K562 (cell line): ENCODE measurements around the gene UROD. TPM values are rescaled to one million over a fixed set of nuclear protein-coding genes. Genes with fewer than 3 reads are reported as not detected.

ENCODE experiments used
- HBP1 ChIP-seq: fragments of 450-650 bp; formaldehyde crosslinking; IDR thresholded peaks from 2 replicates; pipeline ENCODE4 v1.4.0; 2022; ENCODE audit warnings: missing genetic modification characterization
- HDAC6 ChIP-seq: IDR thresholded peaks from 2 replicates; pipeline ENCODE4 v1.6.1; 2012; ENCODE audit warnings: low read depth, mild to moderate bottlenecking, control low read depth, inconsistent platforms, low read length, moderate library complexity
- KLF13 ChIP-seq: fragments of 450-650 bp; IDR thresholded peaks from 2 replicates; pipeline ENCODE4 v1.6.1; 2016; ENCODE audit warnings: missing genetic modification characterization, low read depth, mild to moderate bottlenecking, missing compliant biosample characterization, moderate library complexity, borderline replicate concordance
- NONO ChIP-seq, 2 experiments: fragments of 200-400 bp in 1 of 2; fragments of 450-650 bp in 1 of 2; formaldehyde crosslinking in 1 of 2; IDR thresholded peaks; 2 replicates each; pipeline ENCODE4 v1.6.1; 2017; ENCODE audit warnings: low read depth in 2 of 2, mild to moderate bottlenecking in 2 of 2, moderate library complexity in 2 of 2, low read length in 1 of 2
- POLR2AphosphoS2 ChIP-seq: IDR thresholded peaks from 2 replicates; pipeline ENCODE4 v1.6.1; 2012; ENCODE audit warnings: low read length, improper control_type of control experiment
- POLR3A ChIP-seq: IDR thresholded peaks from 2 replicates; pipeline ENCODE4 v1.6.1; 2011; ENCODE audit warnings: borderline replicate concordance, mild to moderate bottlenecking, moderate library complexity; ENCODE audit not compliant: insufficient read length, insufficient read depth; ENCODE audit errors: extremely low read depth
- PRMT5 ChIP-seq: sonication (generic); formaldehyde crosslinking; IDR thresholded peaks from 2 replicates; pipeline ENCODE4 v1.5.0; 2020; ENCODE audit warnings: missing genetic modification reagents
- SAP30 ChIP-seq: fragments of 200-600 bp; sonication (generic); IDR thresholded peaks from 2 replicates; pipeline ENCODE4 v1.6.1; 2012; ENCODE audit warnings: borderline replicate concordance, low read depth, mild to moderate bottlenecking, moderate library complexity, low read length, control low read depth, inconsistent platforms; ENCODE audit not compliant: insufficient read depth, poor library complexity, severe bottlenecking
- STAT5A ChIP-seq: IDR thresholded peaks from 2 replicates; pipeline ENCODE4 v1.6.1; 2012; ENCODE audit warnings: low read length, inconsistent platforms, borderline replicate concordance
- TCF3 ChIP-seq: sonication (generic); formaldehyde crosslinking; IDR thresholded peaks from 2 replicates; pipeline ENCODE4 v1.4.0; 2020; ENCODE audit warnings: mild to moderate bottlenecking, missing genetic modification reagents
- TSC22D4 ChIP-seq: fragments of 450-650 bp; IDR thresholded peaks from 2 replicates; pipeline ENCODE4 v1.6.1; 2016; ENCODE audit warnings: missing genetic modification characterization, missing biosample characterization, control low read depth
- ZNF24 ChIP-seq: fragments of 450-650 bp; IDR thresholded peaks from 2 replicates; pipeline ENCODE4 v1.6.1; 2016
- ZNF253 ChIP-seq: fragments of 250-450 bp; sonication (Bioruptor Pico); conservative IDR thresholded peaks from 2 replicates; pipeline ENCODE4 v1.6.1; 2021; ENCODE audit warnings: mild to moderate bottlenecking
- ZNF407 ChIP-seq: fragments of 450-650 bp; IDR thresholded peaks from 2 replicates; pipeline ENCODE4 v1.6.1; 2016; ENCODE audit warnings: low read depth
- polyA plus RNA-seq, 8 experiments: library from polyadenylated mRNA; depleted of rRNA in 4 of 8; stranded (reverse) in 5 of 8; unstranded in 3 of 8; fragments of >200 nt; fragmentation: Nextera tagmentation in 2 of 8; fragmentation: Illumina TruSeq in 1 of 8; extraction: Ambion mirVana in 2 of 8; extraction: Trizol in 1 of 8; gene quantifications; 2 replicates each; pipeline versions ENCODE4 v1.2.1 to v1.2.3, GENCODE V29; 2011 to 2014; ENCODE audit warnings: inconsistent platforms in 1 of 8, missing spikeins in 1 of 8
- total RNA-seq, 7 experiments: library from RNA; depleted of rRNA in 6 of 7; stranded (reverse); fragments of >200 nt in 6 of 7; fragmentation: Illumina TruSeq in 2 of 7; extraction: Trizol in 2 of 7; gene quantifications; 2 replicates each; pipeline versions ENCODE4 v1.2.1 to v1.2.3, GENCODE V29; 2011 to 2021; ENCODE audit warnings: low replicate concordance in 1 of 7
- TF ChIP-seq, protein P1 (sequence below): fragments of 450-650 bp; IDR thresholded peaks from 2 replicates; pipeline ENCODE4 v1.6.1; 2016; ENCODE audit warnings: borderline replicate concordance

Gene UROD
- total and polyA plus RNA-seq, 9 of the 15 experiments (the other 6 are each of a cell fraction or from before 2014, with no cell fraction given) = 533 to 2,933 (median 1,100) TPM

GRCh38 chr1:45014321-45015028 is 2.4 kb downstream of the UROD start (continued):
- TF ChIP-seq SAP30 = no peak
- peak; percentile 63; the same call in 1 of the 2 replicates for TF ChIP-seq POLR2AphosphoS2
- TF ChIP-seq NONO (IDR thresholded peaks at IDR 0.05; ENCODE audit: low read depth in 2 of 2, low read length in 1 of 2) = no peak; a peak in 1 of 4 replicates
- TF ChIP-seq TSC22D4 (tag) = no peak
- no peak for TF ChIP-seq PRMT5 (CRISPR knock-in tag)
- no peak for TF ChIP-seq POLR3A
- TF ChIP-seq HBP1 (CRISPR knock-in tag) = no peak
- TF ChIP-seq KLF13 (tag) = no peak
- TF ChIP-seq, protein P1, sequence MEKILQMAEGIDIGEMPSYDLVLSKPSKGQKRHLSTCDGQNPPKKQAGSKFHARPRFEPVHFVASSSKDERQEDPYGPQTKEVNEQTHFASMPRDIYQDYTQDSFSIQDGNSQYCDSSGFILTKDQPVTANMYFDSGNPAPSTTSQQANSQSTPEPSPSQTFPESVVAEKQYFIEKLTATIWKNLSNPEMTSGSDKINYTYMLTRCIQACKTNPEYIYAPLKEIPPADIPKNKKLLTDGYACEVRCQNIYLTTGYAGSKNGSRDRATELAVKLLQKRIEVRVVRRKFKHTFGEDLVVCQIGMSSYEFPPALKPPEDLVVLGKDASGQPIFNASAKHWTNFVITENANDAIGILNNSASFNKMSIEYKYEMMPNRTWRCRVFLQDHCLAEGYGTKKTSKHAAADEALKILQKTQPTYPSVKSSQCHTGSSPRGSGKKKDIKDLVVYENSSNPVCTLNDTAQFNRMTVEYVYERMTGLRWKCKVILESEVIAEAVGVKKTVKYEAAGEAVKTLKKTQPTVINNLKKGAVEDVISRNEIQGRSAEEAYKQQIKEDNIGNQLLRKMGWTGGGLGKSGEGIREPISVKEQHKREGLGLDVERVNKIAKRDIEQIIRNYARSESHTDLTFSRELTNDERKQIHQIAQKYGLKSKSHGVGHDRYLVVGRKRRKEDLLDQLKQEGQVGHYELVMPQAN = no peak; the same call in 1 of the 2 replicates
- no peak for TF ChIP-seq ZNF24
- TF ChIP-seq ZNF407 = no peak
- no peak for TF ChIP-seq STAT5A
- no peak; the same call in 1 of the 2 replicates for TF ChIP-seq TCF3 (CRISPR knock-in tag)
- no peak for TF ChIP-seq ZNF253 (CRISPR knock-in tag)
- TF ChIP-seq HDAC6 = no peak
